Occipital lobe (tissue), 2 donors: ENCODE measurements around the gene LTA4H. TPM values are rescaled to one million over a fixed set of nuclear protein-coding genes. Genes with fewer than 3 reads are reported as not detected.

Experiments
- DNase-seq: peaks from one replicate; lab custom pipeline; 2025; lab: John Stamatoyannopoulos, UW
- total RNA-seq: library from RNA; depleted of rRNA; stranded (reverse); fragments of >200 nt; gene quantifications from one replicate; pipeline ENCODE4 v1.2.3, GENCODE V29; 2014

The LTA4H gene
- total RNA-seq, 1 donor from 2014 or later, result 38.5 TPM

DNA sequence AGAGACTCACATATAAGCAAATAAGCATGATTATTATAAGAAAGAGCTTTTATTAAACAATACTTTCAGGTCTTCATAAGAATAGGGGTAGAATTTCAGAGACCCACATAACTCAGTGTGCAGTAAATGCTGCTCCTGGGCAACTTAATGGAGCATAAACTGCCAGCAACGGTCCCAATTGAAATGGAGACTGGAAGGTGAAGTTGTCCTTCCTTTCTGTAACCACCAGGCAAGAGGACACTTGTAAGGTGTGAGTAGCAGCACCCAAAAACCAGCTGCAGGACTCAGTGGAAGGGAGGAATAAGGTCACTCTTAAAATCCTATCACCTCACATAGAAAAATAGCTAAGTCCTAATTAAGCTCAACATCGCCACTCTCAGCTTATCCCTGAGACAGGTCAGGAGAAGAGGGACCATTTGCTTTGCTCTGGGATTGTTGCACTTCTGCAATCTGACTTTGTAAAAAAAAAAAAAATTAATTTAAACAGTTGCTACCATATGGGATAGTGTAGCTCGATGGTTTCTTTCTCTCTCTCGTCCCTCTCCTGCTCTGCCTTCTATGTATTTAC, 22.7 kb upstream of the LTA4H start:
- DNase-seq, result no peak

DNA sequence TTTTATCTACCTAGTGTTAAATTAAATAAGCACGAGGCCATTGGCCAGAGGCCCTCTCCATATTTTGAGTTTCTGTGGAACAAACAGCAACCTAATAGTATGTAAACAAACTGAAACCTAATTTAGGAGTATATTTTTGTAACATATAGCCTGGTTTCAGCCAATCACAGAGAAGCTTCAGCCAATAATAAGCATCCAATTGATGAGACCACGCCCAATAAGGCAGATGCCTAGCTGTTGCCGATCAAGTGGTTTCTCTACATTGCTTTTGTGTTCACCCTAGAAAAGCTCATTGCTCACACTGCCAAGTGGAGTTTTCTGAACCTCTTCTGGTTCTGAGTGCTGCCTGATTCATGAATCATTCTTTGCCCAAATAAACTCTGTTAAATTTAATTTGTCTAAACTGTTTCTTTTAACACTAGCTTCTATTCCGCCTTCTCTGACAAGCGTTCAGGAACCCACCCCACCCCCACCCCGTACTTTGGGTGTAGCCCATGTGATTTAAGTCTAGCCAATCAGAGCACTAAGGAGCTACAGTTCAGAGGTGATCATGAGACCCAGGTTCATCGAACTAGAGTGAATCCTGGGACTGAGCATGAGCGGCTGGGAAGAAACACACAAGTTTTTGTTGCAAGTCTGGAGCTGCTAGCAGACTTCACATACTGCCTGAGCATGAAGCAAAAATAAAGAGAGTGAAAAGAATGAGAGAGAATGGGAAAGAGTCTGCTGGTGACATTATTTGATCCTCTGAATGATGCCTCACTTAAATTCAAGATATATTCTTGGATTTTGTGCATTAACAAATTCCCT, 21.5 kb upstream of the LTA4H start:
- no peak for DNase-seq

DNA sequence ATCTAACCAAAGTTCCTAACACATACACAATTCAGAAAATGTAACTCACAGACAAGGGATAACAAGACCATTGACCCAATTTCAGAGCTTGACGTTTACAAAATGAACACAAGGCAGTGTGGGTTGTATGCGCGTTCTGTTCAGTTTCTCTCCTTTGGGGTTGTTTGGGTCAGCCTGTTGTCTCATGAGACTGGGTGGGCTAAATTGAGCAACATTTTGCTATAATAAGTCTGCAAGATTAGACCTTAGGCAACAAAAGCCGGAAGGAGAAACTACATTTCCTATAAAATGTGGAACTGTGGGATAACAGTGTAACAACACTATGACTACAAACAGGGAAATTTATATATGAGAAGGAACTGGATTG, 18.8 kb upstream of the LTA4H start:
- DNase-seq, result no peak

DNA sequence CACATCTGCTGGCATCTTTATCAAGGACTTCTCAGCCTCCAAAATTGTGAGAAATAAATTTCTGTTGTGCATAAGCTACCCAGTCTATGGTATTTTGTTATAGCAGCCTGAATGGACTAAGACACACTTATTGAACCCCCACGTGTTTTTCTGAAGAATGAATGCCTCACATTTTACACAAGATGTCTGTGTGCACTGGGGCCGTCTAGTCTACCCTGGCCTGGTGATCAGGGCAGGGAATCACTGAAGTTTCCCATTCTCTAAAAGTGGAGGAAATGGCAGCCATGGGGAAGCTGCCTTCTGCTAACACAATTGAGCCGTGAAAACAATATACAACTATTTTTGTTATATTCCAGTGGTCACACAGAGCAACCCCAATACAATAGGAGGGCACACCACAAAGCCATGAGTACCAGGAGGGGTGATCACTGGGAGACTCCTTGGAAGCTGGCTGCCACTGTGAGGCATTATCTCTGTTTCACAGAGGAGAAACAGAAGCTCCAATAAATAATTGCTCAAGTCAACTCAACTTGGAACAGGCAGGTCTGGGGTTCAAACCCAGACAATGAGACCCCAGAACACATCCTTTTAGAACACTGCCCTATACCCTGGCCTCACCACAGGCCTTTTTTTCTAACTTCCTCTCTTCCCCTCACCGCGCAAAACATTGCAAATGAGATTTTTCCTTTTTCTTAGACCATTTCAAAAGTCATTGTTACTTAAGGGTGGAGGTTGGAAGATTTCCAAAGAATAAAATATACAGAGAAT, 18.3 kb upstream of the LTA4H start:
- no peak for DNase-seq

DNA sequence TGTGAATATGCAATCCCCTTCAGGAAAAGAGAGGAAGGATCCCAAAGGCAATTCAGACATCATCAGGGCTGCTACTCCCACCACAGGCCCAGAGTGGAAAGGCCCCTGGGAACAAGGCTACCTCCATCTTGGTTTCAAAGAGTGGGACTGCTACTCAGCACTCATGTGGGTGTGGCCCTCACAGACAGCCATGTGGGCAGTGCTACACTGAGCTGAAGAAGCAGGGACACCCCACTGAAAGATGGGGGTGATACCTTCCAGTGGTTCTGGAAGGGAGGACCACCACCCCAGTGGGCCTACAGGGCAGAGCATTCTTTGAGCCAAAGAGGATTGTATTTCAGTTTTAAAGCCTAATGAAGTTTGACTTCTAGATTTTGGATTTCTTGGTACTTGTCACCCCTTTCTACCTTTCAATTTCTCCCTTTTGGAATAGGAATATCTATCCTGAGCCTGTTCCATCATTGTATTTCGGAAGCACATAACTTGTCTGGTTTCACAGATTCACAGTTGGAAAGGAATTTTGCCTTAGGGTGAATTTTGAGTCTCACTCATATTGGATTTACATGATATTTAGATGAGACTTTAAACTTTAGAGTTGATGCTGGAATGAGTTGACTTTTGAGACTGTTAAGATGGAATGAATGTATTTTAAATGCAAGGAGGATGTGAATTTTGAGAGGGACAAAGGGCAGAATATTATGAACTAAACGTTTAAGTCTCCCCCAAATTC, 16.5 kb upstream of the LTA4H start:
- no peak for DNase-seq

DNA sequence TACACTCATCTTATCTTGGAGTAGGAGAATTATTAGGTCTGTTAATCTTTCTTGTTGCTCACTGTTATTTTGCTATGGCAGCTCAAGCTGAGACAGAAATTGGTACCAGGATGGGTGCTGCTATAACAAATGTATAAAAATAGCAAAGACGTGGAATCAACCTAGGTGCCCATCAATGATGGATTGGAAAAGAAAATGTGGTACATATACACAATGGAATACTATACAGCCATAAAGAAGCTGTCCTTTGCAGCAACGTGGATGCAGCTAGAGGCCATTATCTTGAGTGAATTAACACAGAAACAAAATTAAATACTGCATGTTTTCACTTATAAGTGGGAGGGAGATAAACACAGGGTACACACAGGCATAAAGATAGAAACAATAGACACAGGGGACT, 14.8 kb upstream of the LTA4H start:
- no peak for DNase-seq

DNA sequence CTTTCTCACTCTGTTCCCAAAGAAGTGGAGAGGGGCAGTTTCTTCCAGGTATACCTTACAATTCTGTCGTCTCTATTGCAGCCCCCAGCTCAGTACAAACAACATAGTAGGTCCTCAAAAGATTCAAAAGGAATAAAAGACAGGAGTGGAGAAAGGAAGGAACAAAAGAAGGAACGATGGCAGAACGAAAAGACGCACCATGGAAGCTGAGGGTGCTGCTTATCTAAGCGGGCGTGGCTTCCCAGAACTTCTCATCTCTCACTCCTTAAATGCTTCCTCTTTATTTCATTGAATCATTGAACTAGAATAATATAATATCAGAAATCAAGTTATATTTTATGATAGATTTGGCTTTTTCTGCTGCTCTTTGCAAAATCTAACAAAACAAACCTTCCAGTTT, 13.7 kb upstream of the LTA4H start:
- DNase-seq, result no peak

DNA sequence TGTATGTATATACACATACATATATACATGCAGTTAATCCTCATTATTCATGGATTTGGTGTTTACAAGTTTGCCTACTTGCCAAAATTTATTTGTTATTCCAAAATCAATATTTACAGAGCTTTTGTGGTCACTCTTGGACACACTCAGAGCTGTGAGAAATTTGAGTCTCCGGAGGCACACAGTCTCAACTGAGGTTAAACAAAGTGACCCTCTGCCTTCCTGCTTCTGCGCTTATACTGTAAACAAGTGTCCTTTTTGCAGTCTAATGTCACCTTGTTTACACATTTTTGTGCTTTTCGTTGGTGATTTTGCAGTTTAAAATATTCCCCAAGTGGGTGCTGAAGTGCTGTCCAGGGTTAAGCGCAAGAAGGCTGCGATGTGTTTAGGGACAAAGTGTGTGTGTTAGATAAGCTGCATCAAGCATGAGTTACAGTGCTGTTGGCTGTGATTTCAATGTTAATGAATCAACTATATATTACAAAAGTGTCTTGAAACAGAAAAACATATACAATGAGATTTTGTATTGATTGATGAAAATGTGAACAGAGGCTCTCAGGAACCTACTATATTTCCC, 13.1 kb upstream of the LTA4H start:
- DNase-seq, result no peak

DNA sequence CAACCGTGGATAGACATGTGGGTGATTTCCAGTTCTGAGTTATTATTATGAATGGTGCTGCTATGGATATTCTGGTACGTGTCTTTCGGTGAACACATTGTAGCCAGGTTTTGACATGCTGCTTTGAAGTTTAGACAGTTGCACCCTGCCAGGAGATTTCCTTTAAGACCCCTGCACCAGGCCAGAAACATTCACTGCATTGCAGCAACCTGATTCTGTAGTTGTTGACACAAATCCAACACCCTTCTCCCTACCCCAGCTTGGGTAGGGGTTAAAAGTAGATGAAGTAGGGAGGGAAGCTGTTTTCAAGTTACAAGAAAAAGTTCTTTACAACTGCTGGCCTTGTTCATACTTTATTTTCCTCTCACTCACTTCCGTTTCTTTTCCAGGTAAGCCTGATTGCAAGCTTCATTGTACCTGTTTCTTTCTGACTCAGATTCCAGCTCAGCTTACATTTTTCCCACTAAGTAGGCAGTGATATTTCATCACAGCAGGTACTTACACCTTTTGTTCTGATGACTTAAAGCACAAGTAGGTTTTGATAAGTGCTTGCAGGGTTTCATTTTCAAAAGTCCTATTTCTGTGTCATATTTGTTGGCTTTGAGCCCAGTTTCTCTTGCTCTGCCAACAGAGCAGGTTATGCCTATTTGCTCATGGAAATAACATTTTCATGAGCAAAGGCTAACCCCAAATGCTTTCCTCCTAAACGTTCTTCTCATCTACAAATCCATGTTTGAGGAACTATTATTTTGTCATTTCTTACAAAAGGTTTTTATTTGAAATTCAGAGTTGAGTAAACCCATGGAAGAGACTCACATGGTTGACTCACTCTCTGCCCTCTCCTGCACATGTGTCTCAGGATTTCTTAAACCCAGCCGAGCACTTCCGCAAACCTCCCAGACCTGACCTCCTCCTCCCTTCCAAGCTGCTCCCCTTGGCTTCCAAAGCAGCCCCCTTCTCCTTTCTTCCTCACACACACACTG, 12.1 kb upstream of the LTA4H start:
- DNase-seq, result no peak

DNA sequence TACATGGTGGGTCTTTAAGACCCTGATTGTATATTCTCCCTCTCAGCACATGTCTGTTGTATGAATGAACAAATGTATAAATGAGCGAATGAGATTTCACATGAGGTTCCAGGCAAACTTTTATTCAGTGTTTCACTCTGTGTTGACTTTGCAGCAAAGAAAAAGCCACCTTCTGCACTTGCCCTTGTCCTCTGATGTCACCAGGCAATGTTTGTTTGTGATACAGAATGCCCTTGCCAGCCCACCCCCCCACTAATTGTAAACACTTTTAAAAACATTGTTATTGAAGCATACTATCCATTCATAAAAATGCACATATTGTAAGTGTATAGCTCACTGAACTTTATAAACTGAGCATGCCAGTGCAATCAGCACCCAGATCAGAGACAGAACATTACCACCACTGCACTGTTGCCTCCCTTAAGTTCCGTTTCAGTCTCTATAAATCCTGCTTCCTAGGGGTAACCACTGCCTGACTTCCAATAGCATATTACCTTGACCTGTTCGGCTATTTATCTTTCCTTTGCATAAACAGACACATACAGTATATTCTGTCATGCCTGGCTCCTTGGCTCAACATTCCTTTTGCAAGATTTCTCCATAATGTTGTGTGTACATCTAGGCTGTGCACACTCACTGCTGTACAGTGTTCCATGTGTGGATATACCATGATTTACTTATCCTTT, 11.3 kb upstream of the LTA4H start:
- DNase-seq, result no peak

DNA sequence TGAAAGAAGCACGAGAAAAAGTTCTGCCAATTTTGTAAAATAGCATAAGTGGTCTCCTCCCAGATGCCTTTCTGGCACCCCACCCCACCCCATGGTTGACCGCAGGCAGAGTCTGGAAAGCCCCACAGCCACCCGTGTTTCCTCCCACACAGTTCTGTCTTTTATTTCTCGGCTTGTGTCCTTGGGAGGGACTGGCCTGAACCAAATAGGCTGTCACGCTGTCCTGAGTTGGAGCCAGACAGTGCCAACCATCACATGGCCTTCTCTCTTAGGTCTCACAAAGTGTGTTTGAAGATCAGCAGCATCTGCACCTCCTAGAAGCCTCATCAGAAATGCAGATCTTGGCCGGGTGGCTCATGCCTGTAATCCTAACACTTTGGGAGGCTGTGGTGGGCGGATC, 10.2 kb upstream of the LTA4H start:
- DNase-seq, result no peak

DNA sequence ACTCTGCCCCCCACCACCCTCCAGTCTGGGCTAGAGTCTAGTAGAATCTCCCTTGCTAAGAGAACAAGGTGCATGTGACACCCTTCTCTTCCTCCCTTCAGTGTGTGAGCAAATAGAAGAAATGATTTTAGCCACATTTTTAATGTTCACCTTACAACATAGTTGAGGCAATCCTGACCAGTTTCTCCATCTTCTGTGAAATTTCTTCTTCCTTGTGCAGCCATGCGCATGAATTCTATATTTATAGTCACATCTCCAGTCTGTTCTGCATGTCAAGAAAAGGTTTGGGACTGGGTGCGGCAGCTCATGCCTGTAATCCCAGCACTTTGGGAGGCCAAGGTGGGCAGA, 9.5 kb upstream of the LTA4H start:
- DNase-seq, result no peak

DNA sequence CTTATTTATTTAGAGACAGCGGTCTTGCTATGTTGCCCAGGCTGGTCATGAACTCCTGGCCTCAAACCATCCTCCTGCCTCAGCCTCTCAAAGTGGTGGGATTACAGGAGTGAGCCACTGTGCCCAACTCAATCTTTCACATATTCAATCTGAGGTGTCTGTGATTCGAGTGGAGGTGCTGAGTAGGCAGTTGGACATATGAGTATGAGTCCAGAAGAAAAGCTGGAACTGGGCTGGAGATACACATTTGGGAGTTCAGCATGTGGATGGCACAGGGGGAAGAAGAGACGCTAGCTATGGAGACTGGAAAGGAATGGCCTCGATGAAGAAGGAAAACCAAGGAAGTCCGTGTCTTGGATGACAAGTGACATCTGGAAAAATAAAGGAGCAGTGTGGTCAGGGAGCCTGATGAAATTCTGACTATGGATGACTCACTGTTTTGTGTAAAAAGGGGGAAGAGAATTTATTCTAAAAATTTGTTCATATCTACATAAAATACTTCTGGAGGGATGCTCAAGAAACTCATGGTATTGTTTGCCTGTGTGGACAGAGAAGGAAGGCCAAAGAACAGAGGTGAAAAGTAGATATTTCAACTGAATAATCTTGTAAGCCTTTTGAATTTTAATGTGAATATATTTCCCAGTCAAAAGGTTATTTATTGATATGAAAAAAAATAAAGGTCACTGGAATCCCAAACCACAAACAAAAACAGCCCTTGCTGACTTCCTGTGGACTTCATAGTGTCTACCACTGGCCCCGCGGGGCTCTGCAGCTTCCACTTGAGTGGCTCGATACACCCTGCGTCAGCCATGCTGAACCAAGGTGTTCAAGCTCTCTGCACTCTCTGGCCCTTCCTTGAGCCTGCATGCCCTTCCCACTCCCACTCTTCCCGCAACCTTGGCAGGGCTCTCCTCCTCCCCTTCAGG, 8.9 kb upstream of the LTA4H start:
- no peak for DNase-seq

DNA sequence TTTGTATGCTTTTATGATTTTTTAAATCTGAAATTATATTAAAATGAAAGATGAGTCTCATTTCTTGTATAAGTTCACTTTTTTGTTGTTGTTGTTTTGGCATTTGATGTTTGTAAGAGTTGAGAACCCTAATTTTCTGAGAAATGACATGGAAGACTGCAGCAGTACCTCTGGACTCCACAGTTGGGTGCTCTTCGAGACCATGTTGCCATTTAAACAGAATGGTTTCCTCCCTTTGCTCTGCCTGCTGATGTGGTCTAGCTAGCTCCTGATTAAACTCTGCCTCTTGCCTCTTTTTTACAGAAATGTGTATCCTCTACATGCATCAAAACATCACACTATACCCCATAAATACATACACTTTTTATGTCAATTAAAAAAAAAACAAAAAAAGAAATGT, 5.8 kb upstream of the LTA4H start:
- no peak for DNase-seq

DNA sequence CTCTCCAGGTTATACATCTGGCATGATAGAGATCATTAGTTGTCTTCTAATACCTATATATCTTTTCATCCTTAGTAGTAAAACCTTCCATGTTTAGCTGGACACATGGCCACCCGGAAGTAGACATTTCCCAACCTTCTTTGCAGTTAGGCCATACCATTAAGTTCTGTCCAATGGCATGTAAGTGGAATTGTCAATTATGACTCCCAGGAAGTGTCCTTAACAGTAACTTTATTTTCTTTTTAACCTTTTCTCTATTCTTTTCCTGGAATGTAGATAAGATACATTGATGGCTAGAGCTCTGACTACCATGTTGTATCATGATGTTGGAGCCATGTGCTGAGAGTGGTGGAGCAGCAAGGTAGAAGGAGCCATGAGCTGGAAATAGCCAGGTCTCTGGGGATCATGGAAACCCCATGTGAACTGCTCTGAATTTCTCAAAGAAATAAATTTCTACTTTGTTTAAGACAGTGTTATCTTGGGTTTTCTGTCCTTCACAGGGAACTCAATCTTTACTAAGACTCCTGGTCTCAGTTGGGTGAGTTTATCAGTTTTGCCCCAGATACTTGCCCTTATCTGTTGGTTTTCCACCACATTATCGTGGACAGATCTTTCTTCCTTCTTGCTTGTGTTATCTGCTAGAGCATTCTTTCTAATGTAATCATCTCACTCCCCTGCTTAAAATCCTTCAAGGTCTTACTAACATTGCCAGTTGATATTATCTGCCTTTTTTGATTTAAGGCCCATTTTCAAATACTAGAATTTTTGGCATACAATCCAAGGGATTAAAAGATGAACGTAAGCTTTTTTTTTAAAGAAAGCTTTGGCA, 5.1 kb upstream of the LTA4H start:
- no peak for DNase-seq

DNA sequence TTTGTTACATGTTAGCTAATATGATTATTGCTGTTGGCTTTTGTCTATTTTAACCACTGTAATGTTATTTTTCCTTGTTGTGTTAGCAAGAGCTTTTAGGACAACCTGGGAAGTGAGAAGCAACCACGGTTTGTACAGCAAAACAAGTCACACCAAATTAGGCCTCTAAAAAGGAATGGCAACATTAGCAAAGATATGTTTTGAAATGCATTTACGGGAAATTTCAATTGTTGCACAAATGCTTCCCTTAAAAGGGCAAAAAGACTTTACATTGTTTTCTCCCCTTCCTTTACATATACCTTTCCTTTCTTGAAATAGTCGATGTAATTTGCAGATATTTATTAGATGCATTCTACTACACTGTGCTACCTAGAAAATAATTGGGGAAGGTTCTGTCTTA, 4.1 kb upstream of the LTA4H start:
- no peak for DNase-seq

DNA sequence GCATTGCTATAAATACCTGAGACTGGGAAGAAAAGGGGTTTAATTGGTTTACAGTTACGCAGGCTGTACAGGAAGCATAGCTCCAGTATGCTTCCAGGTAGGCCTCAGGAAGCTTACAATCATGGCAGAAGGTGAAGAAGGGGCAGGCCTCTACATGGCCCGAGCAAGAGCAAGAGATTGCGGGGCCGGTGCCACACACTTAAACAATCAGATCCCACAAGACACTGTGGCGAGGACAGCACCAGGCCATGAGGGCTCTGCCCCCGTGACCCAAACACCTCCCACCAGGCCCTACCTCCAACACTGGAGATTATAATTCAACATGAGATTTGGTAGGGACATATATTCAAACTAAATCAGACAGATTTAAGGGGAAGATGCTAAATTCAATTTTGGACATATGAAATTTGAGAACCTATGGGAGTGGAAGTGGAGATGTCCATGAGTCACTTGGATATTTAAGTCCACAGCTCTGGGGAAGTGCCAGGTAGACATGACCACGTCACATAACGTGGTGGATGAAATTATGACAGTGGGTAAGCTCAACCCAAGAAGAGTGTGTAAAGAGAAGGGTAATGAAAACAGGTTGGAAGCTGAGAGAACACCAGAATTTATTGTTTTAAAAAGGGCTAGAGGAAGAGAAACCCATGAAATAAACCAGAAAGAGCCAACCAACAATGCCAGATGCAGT, 1.5 kb upstream of the LTA4H start:
- no peak for DNase-seq
